Stimulated activated CD8-positive, alpha-beta memory T cell treated with anti-CD3 and anti-CD28 coated beads, Interleukin-4, amount 100 ng/mL, for 48 hours (primary cell): ENCODE results near the gene PCDHA13.
"Not testable (repeated sequence)": the region's sequence is repeated elsewhere in the genome, so short reads cannot be mapped to it uniquely, and the experiment has no call there.

Experiments used
- DNase-seq: peaks from one replicate; pipeline ENCODE4 v3.0.0-alpha.2; 2020

PCDHA13 gene

GRCh38 chr5:140870221-140871201 lies 11.4 kb upstream of the PCDHA13 start:
- DNase-seq = no peak

- no peak for DNase-seq
Measured at GRCh38 chr5:140875085-140876065, 6.5 kb upstream of the PCDHA13 start, which contains the start of gene PCDHA12. PCDHA12 (plus strand) TSS chr5:140875308; CDS start chr5:140875473, 165 bp downstream.

GRCh38 chr5:140876541-140877261 lies 5.2 kb upstream of the PCDHA13 start:
- DNase-seq = not testable (repeated sequence)

GRCh38 chr5:140877262-140877581 lies 4.7 kb upstream of the PCDHA13 start:
- no peak for DNase-seq

GRCh38 chr5:140882591-140882899 lies 621 bp downstream of the PCDHA13 start:
- no peak for DNase-seq

- no peak for DNase-seq
Measured at GRCh38 chr5:140883373-140883772, 1.4 kb downstream of the PCDHA13 start.

GRCh38 chr5:140883927-140884697 lies 2.2 kb downstream of the PCDHA13 start:
- DNase-seq = no peak

- no peak for DNase-seq
Measured at GRCh38 chr5:140916325-140916724, 34.4 kb downstream of the PCDHA13 start.

GRCh38 chr5:140923601-140924000 lies 41.7 kb downstream of the PCDHA13 start:
- no peak for DNase-seq

- no peak for DNase-seq
Measured at GRCh38 chr5:140925806-140926442, 44.0 kb downstream of the PCDHA13 start, which contains the start of gene PCDHAC1. PCDHAC1 (plus strand) TSS chr5:140926299; CDS start chr5:140926893, 594 bp downstream.

- peak; percentile 54 for DNase-seq
Measured at GRCh38 chr5:140926443-140927227, 44.7 kb downstream of the PCDHA13 start.

- no peak for DNase-seq
Measured at GRCh38 chr5:140927228-140927573, 45.3 kb downstream of the PCDHA13 start.
